Caki2 (cell line): ENCODE results near the gene ZIC2. TPM values are rescaled to one million over a fixed set of nuclear protein-coding genes. Genes with fewer than 3 reads are reported as not detected.
A peak's percentile ranks its signal among the peaks of the same experiment; 100 is the strongest.

Experiments
- DNase-seq: peaks from one replicate; pipeline ENCODE4 v3.0.0-alpha.2; 2015; ENCODE audit warnings: low read depth
- in situ Hi-C: cut with HindIII; loops from 2 replicates; pipeline ENCODE4 v1.10.0; 2016; ENCODE audit warnings: low sequenced_read_pairs, low pct_unique_long_range_greater_than_20kb, mixed read lengths
- total RNA-seq: library from RNA; depleted of rRNA; stranded (reverse); fragments of >200 nt; shearing (Covaris generic); gene quantifications from 2 replicates; pipeline ENCODE4 v1.2.3, GENCODE V29; 2014; ENCODE audit warnings: low replicate concordance

ZIC2 gene
- total RNA-seq, 1 experiment from 2014 or later, result 4.1 TPM

DNA sequence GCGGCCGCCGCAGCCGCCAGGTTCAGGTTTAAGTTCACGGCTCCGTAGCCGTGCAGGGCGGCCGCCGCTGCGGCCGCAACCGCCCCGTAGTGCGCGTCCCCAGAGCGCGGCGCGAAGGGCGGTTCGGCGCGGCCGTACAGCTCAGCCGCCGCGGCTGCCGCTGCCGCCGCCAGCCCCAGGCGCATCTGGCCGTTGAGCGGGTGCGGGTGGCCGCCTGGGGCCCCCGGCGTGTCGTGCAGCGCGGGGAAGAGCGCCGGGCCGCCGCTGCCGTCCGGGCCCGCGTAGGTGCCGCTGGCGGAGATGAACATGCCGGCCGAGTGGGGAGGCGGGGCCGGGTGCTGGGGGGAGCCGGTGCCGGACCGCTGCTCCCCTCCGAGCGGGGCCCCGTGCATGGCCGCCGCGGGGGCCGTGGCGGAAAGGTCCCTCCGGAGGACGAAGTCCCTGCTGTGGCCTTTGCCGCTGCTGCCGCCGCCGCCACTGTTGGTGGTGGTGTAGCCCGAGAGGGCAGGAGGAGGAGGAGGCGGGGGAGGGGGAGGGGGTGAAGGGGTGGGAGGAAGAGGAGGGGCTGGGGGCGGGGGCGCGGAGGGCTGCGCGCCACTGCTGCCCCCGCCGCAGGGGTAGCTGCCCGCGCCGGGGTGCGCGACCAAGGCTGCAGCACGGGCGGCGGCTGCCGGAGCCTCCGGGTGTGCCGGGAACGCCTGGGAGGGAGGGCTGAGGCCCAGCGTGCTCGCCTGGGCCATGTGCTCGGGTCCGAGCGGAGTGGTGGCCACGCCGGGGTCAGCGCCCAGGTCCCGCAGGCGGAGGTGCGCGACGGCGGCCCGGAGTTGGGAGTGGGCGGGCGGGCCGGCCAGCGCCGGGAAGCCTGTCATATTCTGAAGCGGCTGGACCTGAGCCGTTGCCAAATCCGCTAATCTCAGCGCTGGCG lies 10.7 kb upstream of the ZIC2 start:
- in situ Hi-C loops, result no loop called here
- DNase-seq, result peak; percentile 62

DNA sequence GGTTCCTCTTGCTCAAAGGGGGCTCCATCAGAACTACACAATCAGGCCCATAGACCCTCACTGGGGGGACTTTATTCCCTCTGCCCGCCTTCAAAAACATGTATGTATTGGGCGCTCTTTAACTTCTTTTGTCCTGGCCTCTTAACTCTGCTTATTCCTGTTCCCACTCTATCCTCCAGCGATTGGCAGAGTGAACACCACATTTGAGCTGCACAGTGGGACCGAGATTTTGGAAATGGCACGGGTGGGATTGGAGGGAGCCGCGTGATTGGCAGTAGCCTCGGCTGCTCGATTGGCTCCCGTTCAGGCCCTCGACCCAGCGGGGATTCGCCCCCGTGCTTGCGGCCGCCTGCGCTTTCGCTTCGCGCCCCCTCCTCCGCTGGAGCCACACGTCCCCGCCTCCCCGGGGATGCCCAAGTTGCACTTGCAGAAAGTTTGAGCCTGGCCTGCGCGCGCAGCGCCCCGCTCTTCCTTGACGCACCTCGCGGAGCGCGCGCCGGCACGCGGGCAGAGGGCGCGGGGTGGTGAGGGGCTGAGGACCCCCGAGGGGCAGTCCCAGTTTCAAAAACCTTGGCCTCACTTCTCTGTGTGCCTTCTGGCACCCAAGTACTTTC lies 9.9 kb upstream of the ZIC2 start, which contains the start of gene ZIC5:
ZIC5 (minus strand) TSS at position 192 of the 614 bp plus-strand sequence; CDS start at position 28, 164 bp downstream.
- in situ Hi-C loops, result no loop called here
- DNase-seq, result no peak

DNA sequence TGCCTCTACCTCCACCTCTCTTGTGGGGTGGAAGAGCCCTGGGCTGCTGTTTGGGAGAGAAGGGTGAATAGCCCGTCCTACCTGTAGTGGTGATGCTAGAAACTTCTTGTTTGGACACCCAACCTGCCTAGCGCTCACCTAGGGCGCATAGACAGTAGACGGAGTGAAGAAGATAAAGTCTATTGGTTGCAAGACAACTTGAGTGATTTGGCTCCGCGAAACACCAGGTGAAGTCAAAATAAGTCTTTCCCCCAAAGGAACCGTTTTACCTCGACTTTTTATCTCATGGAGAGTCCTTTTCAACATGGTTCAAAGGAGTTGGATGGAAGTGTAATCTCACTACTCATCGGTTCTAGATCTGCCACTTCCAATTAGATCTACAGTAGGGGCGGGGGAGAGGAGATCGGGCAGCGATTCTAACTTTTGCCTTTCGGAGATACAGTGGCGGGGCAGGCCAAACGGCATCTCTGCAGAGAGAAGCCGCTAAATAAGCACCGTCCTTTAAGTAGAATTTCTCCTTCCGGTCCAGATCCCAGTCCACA lies 9.3 kb upstream of the ZIC2 start:
- in situ Hi-C loops, result no loop called here
- DNase-seq, result no peak

DNA sequence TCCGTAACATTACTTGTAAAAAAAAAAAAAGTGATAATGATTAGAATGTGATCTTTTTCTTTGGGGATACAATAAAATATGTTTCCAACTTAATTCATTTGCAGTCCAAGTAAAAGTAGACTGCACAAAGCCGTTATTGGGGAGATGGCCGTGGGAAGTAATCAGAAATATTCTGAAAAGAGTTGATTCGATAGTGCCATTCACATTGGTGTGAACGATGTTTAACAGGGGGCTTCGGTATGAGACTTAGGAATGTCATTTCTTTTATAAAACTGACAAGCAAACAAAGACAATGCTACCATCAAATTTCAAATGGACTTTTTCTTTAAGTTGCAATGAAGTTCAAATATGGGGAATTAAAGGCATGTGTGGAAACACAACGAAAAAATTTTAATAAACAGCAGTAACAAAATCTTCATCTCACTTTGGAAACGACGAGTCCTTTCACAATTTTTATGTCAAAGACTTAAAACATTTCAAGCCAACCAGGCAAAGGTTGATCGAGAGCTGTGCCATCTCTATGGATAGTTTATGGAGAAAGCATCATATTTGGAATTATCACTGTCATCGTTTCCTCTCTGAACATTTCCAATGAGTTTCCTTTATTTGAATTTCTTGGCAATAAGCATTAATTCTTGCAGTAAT lies 8.3 kb upstream of the ZIC2 start:
- DNase-seq, result no peak
- in situ Hi-C loops, result no loop called here

DNA sequence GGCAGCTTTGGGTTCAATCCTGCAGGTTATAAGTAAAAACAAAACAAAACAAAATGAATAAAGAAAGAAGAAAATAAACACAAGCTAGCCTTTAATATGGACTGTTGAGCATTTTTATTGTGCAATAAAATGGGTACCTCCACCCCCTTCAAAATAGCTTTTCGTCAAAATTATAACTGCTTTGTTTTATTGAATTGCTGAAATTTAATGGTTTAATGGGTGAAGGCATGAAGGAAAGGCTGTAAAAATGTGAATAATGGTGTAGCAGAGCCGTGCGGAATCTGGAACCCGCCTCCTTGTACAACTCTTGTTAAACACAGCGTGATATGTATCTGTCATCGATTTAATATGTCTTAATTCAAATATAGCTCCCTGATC lies 7.8 kb upstream of the ZIC2 start:
- in situ Hi-C loops, result no loop called here
- no peak for DNase-seq

DNA sequence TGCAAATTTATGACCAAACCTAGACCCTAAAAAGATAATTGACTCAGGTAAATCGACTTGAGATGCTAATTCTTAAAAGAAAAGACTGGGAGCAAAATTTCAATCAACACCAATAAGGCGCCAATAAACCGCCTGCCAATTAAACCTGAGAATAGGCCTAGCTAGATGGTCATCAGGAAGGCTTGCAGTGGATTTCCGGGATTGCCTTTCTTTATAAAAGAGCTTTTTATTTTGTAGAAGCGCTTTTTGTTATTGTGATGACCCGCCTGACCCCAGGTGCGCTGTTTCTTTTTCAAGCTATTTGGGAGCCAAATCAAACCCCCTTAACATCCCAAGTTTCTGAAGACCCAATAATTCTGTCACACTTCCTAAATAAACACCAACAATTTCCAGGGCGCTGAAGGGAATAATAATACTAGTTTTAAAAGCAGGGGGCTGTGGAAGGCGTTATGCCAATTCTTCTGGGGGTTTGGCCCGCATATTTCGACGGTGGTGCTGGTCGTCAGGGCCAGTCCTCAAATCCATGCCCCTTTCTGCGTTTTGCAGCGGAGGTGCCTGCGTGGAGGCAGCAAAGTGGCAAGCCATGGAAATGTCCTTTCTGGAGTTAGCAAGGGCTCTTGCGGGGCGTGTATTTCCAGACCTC lies 7.2 kb upstream of the ZIC2 start:
- in situ Hi-C loops, result no loop called here
- no peak for DNase-seq

DNA sequence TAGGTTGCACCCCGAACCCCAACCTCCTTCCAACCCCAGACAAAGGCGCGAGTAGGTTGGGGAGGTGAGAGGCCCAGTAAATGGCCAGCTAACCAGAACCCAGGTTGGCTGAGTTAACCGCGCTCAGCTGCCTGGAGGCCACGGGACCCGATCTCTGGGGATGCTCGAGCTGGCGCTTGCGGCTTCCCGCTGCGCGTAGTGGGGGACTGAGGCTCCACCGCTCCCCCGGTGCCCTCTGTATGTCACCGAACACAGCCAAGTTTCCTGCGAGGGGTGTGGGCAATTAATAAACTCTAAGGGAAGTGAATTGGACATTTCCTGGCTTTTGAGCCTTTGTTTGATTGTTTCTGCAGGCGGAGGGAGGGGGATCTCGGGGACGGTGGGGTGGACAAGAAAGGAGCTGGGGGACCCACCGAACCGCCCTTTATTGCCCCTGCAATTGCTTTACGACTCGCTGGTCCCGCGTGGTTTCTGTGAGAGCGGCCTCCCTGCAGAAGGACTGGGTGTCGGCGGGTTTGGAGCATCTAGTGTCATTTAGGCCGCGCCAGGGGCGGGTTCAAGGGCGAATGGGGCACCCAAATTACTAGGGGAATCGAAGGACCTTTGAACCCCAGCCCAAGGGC lies 6.5 kb upstream of the ZIC2 start:
- no peak for DNase-seq
- in situ Hi-C loops, result no loop called here

DNA sequence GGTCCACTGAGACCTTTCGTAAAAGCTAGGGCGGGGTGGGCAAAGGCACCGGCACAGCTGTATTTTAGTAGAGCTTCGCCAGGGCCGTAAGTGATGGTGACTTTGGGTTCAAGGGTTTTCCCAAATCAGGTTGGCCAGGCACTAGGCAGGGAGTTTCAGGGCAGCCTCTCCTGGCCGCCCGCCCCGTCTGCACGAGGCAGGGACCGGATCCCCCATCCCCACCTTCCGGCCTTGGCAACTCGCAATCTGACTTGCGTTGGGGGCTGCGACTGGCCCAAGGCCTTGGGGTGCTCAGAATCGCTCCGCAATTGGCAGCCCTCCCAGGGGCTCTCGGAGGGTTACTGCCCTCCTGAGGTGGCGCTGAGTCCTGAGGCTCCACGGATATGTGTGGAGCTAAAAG lies 6.0 kb upstream of the ZIC2 start:
- in situ Hi-C loops, result no loop called here
- DNase-seq, result no peak

DNA sequence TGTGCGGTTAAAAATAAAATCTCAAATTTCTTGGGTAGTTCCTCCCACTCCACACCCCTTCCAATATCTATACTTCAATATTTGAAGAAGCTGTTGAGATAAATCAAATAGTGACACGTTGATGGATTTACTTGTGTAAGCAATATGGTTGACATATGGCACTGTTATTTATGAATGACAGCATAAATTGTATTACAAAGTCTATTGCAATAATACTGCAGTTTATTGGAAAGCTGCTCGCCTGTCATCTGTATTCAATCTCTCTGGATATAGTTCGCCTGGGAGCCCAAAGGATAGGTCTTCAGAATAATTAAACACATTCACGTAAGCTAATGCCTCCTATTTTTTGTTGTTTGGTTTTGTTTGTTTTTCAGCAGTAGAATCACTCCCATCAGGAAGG lies 5.0 kb upstream of the ZIC2 start:
- DNase-seq, result no peak
- in situ Hi-C loops, result no loop called here

DNA sequence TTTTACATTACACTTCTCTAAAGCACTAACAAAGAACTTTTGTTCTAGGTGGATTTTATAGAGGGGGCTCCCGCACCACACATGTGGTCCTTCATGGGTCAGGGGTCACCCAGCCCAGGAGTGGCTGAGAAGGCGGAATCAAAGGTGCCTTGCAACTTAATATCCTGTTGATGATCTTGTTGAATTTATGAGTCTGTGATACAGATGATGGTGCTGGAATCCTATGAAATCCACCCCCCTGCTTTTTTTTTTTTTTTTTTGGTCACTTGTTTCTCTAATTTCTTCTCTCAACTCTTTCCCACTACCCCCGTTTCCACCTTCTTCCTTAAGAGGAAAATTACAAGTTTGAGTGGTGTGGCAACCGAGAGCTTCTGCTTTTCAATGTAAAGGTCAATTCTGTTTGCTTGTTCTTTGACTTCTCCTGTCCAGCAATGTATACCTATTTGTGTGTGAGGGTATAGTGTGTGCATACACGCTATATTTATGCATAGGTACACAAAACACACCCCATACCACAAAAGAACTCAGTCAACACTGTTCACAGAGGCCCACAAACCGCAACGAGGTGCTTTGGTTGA lies 4.2 kb upstream of the ZIC2 start:
- no peak for DNase-seq
- in situ Hi-C loops, result no loop called here

DNA sequence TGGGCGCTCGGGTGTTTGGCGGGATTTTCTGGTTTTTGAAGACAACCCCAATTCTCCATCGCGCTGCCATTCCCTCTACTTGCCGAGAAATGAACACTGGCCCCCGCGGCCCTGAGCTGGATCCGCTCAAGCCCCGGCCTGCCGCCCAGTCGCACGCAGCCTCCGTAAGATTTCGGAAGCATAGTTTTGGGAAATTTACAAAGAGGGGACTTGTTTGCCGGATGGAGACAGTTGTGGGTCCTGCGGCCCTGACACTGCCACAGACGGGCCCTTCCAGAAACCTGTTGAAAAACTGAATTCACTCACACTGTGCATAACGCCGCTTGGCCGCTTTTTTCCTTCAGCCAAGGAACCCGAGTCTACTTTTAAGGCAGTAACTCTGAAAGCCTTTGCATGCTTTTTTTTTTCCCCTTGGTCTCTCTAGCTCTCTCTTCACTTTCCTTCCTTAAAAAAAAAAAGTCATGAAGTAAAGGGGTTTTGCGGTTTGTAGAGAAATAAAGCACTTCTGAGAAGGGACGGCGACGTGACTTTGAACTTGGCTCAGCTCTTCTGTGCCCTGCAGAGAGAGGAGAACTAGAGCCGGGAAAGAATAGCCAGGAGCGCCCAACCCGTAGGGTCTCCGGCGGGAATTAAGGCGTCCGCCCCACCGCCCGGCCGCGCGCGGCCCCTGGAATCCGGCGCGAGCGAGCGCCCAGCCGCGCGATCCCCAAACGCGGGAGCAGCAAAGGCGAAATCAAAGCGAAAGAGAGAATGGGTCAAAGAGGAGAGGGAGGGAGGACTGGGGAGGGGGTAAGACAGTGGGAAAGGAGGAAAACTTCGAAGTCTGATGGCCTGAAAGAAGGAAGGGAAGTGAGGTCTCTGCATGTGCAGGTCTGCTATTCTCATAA lies 3.4 kb upstream of the ZIC2 start:
- no peak for DNase-seq
- in situ Hi-C loops, result no loop called here

DNA sequence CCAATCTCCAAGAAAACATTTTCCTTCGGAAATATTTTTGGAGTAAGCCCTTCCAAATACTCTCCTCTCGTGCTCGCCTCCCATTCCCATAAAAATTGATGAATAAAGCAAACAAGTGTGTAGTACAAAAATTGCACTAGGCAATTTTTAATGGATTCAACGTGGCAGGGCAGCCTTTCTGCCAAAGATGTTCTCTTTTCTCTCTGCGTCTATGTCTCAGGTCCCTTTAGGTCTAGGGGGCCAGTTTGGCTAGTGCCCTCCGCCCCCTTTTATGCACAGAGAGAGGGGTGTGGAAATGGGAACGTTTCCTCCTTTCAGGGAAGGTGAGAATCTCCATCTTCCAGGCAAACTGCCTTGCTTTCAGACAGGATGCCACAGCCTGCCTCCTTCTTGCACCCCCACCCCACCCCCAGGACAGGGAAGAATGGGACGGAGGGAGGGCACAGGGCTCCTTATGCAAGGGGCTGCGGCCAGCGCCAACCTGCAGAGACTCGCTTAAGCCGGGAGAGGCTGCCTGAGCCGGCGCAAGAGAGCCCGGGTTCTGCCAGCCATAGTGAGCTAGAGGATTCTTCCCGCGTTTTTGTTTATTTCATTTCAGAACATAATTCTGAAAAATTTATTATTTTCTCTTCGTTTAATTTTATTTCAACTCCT lies 2.7 kb upstream of the ZIC2 start:
- no peak for DNase-seq
- in situ Hi-C loops, result no loop called here

DNA sequence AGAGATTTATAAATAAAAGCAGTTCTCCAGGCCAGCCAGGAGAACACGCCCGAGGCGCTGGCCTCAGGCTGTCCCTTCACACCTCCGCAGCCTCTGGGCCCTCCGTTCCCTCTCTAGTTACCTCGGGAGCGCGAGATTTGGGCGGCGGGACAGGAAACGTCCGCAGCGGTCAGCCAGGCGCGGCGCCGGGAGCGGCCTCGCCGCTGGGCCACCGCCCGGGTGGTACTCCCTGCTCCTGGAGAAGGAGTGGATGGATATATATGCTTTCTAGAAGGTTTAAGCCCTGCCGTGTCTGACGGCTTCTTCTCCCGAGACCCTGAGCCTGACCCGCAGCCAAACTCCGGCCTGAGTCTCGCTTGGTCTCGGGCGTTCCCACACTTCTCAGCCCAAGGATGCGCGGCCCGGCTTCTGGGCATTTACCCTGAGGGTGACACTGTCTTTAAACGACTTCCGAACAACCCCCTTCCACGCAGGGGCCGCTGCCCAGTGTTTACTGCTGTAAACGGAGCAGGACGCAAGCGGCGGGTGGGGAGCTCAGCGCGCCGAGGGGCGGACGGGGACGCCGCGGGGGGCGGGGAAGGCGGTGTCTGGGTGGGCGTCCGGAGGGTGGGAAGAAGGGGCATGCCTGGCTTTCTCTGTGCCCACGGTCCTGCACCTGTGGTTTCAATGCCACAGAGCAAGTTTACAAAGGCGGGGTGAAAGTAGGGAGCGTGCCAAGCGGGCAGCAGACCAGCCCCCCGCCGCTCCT lies 2.0 kb upstream of the ZIC2 start:
- DNase-seq, result peak; percentile 52
- in situ Hi-C loops, result no loop called here

DNA sequence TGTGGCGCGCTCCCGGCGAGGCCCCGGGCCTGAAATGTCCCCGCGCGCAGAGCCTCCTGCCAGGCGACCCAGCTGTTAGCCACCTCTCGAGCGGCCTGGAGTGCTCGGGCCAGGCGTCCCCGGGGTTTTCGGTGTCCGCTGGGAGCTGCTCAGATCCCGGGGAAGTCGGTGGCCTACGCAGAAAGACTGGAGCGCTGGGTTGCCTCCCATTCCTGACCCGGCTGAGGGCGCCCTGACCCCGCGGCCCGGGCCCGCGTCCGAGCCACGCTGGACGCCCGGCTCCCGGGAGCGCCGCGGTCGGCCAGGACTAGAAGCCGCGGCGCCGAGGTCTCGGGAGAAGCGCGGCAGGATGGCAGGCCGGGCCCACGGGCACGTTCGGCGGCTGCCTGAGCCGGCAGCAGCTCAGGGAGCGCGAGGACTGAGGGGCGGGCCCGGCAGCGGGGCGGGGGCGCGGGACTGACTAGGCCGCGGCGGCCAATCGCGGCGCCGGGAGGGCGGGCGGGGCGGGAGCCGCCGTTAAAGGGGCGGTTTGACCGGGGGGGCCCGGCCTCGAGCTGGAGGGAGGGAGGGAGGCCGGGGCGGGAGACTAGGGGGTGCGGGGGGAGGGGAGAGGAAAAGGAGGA lies 1.3 kb upstream of the ZIC2 start:
- in situ Hi-C loops, result no loop called here
- peak; percentile 71 for DNase-seq
